Activated CD4-positive, alpha-beta T cell treated with anti-CD3 and anti-CD28 coated beads for 48 hours (primary cell): ENCODE results near the gene E4F1.

Source experiments
- DNase-seq: peaks from one replicate; pipeline ENCODE4 v3.0.0-alpha.2; 2020

E4F1 gene

DNA sequence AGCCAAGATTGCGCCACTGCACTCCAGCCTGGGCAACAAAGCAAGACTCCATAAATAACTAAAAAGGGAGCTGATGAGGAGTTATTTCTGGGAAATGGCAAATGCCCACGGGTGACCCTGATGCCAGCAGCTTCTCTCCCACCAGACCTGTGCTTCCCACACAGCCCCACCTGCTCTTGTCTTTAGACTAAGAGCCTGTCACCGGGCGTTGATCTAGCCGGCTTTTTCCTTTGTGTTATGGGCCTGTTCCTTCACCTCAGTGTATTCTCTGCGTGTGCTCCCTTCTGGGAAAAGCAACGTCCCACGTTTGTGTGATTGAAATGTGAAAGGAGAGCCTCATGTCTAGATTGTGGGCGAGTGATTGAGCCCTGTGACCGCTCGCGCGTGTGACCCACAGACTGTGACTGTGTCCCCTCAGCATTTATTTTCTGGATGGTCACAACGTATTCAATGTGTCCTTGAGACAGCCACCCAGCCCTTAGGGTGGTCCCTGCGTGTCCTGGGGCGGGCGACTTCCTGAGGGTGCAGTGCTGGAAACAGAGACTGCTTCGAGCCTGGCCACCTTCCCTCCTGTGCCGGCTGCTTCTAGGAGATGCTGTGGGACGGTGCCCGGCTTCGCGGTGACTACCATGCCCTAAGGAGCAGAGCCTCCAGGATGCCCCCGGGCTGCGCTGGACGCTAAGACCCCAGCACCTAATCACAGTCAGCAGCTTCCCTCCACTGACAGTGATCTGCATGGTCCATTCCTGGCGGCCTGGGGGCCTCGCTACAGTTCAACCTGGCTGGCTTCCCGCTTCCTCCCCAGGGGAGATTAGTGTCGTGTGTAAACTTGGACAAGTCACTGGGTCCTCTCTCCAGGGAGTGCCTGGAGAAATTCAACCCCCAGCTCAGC, 52.3 kb downstream of the E4F1 start:
- no peak for DNase-seq

DNA sequence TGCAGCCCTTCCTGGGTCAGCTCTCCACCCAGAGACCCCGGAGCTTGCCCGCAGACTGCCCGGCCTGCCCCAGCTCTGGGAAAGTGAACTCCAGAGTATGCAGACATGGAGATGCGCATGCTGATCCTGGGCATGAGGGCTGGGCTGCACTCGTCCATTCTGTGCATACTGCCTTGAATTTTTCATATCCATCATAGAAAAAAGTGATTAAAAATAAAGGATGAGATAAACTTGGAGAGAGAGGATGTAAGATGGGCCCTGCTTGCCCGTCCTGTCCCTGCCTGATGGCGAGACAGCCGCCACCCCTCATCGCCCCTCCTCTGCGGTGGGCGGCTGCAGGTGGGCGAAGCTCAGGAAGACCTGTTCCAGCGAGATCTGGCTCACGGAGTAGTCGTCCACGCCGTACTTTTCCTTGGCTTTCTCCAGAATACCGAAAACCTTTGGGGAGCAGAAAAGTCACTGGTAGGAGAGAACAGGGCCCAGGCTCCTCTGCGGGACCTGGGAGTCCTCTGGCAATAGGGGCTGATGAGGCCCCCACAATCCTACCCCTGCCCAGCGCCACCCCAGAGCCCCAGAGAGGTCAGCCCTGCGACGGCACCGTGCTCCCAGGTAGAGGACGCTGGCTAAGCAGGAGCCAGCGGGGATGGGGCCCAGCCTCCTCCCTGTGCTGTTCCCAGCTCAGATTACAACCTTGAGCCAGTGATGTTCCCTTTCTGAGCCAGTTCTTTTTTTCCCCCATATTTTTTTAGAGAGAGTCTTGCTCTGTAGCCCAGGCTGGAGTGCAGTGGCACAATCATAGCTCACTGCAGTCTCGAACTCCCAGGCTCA, 53.2 kb downstream of the E4F1 start:
- no peak for DNase-seq

DNA sequence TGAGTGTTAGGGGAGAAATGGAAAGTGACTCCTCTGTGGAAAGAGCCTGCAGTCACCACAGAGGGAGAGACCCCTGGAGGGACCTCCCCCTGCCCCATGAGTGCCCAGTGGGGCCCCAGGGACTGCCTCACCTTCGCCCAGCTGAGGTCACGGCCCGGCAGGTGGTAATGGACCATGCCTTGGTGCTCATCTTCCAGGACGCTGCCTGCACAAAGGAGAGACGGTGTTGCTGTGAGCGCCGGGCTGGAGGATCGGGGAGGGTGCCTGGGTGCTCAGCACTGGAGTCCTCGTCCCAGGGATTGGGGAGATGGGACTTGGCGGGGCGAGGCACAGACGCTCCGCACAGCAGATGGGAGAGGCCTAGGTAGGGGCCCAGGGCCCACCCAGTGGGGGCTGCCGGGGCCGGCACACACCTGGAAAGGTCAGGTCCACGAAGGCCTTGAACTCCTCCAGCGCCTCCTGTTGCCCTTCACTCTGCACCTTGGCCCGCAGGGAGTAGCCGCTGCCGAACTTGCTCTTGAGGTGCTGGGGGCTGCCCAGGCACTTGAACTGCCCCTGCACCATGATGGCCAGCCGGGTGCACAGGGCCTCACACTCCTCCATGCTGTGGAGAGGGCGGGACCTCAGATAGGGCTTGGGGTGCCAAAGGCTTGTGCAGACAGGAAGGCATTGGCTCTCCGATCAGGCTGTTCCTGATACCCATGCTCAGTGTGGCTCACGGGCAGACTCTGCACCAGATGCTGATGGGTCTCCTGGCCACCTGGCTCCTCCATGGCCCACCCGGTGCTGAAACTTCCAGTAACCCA, 54.3 kb downstream of the E4F1 start:
- no peak for DNase-seq

DNA sequence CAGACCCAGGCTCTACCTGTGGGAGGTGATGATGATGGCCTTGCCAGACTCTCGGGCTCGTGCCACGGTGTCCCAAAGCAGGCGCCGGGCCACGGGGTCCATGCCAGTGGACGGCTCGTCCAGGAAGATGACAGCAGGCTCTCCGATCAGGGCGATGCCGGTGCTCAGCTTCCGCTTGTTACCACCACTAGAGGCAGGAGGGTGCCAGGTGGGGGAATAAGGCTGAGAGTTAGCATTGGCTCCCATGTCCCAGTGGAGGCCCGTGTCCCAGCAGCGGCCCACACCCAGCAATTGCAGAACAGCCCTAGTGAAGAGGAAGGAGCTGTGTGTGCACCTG, 54.8 kb downstream of the E4F1 start:
- no peak for DNase-seq

DNA sequence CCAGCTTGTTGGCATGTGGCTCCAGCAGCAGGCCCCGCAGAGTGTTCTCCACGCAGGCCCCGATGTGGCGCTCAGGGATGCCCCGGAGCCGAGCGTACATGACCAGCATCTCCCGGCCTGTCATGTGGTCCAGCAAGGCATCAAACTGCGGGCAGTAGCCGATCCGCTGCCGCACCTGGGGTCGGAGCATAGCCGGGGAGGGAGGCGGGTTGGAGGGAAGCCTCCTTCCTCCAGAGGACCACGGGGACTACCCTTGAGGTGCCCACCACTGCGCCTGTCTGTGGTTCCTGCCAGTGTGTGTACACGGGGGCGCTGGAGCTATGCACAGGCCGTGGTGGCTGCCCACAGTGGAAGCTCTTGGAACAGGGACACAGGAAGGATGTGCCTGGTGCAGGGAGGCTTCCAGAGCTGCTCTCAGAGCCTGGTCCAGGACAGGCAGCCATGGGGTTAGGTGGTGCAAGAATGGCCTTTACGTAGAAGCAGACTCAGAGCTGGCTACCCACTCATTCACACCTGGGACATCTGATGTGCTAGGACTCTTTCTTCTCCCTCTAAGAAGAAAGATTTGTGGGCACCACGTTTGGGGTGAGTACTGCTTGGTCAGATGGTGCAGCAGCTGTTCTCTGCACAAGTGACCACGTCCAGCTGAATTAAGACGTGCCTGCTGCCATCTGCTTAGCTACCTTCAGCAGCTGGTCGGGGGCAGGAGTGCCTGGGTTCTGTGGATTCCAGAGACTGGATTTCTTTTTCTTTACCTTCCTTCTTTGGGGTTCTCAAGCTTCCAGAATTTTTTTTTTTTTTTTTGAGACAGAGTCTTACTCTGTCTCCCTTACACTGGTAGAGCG, 55.8 kb downstream of the E4F1 start:
- DNase-seq = no peak

DNA sequence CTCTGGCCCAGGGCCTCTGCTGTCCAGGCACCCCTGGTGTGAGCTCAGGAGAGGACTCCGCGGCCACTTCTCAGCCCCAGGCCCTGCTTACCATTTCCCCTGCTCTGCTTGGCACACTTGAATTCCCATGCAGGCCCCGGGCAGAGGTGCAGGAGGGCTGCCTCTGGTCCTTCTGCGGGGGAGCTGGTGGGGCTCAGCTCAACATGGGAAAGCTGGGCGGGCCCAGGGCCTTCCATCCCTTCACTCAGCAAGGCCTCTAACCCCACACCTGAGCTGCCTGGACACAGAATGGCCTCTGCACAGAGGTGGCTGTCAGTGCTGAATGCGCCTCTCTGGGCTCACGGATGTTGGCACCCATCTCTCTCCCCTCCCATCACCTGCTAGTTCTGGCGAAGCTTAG, 57.1 kb downstream of the E4F1 start:
- no peak for DNase-seq

DNA sequence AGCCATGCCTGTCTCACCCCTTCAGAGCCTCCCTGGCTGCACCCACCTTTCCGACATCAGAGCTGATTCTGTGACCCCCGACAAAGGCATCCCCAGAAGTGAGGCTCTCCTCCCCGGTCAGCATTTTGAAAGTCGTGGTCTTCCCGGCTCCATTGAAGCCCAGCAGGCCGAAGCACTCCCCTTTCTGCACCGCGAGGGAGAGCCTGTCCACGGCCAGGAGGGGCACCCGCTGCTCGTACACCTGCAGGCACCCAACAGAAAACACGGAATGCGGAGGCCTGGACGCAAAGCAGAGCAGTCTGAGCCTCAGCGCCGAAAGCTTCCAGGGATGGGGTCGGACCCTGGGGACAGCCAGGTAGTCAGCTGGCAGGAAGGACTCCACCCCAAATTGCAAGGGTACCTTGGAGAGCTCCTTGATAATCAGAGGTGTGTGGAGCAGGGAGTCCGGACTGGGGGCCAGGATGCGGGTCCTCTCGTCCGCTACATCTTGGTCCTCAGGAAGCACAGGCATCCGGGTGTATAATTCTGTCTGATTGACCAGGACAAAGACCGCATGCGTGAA, 57.7 kb downstream of the E4F1 start:
- DNase-seq = no peak

DNA sequence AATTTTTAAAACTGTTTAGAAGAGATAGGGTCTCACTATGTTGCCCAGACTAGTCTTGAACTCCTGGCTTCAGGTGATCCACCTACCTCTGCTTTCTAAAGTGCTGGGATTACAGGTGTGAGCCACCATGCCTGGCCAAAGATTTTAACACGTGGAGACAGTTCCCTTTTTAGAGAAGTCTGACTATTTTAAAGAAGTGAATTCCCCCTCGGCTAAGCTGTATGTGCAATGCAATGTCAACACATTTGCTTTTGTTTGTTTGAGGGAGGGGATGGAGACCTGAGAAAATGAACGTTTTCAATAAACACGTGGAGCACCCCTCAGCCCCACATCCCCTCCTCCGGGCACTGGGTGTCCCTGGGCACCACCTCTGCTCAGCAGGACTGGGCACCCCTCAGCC, 58.9 kb downstream of the E4F1 start:
- no peak for DNase-seq

DNA sequence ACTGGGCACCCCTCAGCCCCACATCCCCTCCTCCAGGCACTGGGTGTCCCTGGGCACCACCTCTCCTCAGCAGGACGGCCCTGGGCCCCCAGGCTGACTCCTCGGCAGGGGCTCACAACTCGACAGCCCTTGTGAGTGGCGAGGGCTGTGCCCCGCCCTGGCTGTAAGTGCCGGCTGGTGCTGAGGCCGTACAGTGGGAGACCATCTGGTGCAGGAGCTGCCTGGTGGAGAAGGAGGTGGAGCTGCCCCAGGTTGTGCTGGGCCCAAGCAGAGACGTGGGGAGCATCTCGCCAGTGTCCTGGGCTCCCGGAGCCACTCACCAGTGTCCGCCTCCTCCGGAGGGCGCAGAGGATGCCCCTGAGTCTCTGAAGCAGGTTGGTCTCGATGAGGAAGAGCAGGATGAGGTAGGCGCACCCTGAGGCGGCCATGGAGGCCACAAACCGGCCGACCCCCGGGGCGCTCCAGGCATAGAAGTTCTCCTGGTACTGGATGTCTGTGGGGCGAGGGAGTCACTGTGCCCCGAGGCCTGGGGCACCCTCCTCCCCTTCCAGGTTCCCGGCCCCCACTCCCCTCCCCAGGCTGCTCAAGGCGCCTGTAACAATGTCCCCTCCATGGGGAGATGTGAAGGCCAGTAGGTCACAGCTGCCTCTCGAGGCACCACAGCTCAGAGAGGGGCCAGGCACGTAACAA, 59.6 kb downstream of the E4F1 start:
- no peak for DNase-seq

DNA sequence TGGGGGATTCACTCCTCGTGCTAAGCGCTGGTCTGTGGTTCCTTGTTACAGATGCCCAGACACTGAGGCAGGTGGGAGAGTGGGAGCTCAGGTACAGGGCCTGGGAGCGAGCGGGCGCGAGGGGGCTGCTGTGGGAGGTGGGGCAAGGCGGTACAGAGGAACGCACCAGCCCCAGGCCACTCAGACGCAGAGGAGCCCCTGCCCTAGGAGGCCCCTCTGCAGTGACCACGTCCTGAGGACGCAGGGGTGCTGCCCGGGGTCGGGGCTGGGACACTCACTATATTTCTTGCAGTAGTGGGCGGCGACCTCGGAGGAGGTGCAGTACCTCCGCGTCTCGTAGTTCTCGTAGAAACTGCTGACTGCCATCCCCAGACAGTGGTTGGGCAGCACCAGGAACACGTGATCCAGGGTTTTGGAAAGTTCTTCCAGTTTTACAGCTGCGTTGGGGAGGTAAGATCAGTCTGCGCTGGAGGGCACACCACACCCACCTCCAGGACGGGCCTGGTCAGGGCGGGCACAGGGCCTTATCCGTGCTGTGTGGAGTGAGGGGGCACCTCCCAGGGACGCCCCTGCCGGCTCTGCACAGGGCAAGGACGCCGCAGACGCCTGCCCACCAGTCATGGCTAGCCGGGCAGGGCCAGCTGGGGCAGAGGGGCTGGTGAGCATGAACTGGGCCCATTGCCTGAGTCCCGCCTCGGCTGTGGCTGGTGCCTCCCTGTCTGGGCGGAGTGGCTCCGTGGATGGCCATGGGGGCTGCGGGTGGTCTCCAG, 60.8 kb downstream of the E4F1 start:
- no peak for DNase-seq

DNA sequence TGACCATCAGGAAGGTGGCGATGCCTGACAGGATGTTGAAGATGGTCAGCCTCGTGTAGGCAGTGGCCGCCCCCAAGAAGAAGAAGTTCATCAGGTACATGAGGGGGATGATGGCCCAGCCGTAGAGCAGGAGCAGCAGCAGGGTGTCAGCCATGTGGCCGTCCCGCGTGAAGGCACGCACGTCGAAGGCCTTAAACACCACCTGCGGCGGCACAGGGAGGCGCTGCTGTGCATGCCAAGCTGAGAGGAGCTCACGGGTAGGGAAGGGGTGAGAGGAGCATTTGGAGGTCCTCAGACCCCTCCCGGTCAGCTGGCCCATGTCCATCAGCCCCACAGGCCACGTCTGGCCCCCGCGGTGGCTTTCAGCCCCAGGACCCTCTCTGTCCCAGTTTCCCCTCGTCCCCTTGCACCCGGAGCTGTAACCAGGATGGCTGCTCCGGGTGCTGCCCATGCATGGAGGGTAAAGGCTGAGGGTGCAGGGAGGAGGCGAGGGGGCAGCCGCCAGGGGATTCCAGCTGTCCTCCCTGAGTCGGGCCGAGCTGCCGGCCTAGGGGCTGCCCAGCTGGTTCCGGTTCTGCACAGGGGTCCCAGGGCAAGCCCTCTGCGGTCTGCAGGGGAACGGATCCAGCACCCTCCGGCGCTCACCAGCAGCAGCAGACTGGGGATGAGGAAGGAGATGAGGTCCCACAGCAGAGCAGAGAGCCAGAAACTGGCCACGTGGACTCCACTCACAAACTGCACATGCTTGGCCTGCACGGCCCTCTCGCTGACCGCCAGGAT, 61.6 kb downstream of the E4F1 start:
- no peak for DNase-seq
